MM.1S (cell line): ENCODE measurements around the gene MIA2.
"Not testable (repeated sequence)": the region's sequence is repeated elsewhere in the genome, so short reads cannot be mapped to it uniquely, and the experiment has no call there.

Experiments used
- DNase-seq: peaks from one replicate; pipeline ENCODE4 v3.0.0-alpha.2; 2015
- H2AFZ ChIP-seq: fragments of 300-600 bp; sonication (generic); 2 replicates; pipeline ENCODE4 v1.6.0; 2016; ENCODE audit warnings: antibody characterized with exemption, low read length
- H3F3A ChIP-seq: fragments of 300-600 bp; sonication (generic); 2 replicates; pipeline ENCODE4 v1.6.1; 2016; ENCODE audit warnings: mild to moderate bottlenecking, antibody characterized with exemption, low read length, moderate library complexity, mixed read lengths; ENCODE audit not compliant: insufficient read depth
- H3K27ac ChIP-seq: fragments of 300-600 bp; sonication (generic); 2 replicates; pipeline ENCODE4 v1.5.1; 2016; ENCODE audit warnings: mild to moderate bottlenecking, low read length
- H3K27me3 ChIP-seq: fragments of 300-600 bp; sonication (generic); replicated peaks from 2 replicates; pipeline ENCODE4 v1.6.0; 2016; ENCODE audit warnings: low read length; ENCODE audit not compliant: insufficient read depth
- H3K36me3 ChIP-seq: fragments of 300-600 bp; sonication (generic); replicated peaks from 2 replicates; pipeline ENCODE4 v1.6.1; 2016; ENCODE audit warnings: mild to moderate bottlenecking, low read length, mixed read lengths; ENCODE audit not compliant: insufficient read depth
- H3K4me1 ChIP-seq: fragments of 300-600 bp; sonication (generic); 2 replicates; pipeline ENCODE4 v1.6.1; 2016; ENCODE audit warnings: low read length, mixed read lengths
- H3K4me2 ChIP-seq: fragments of 300-600 bp; sonication (generic); 2 replicates; pipeline ENCODE4 v1.6.0; 2016; ENCODE audit warnings: low read depth, low read length
- H3K4me3 ChIP-seq: fragments of 300-600 bp; sonication (generic); 2 replicates; pipeline ENCODE4 v1.5.1; 2016; ENCODE audit warnings: low read length, mixed read lengths
- H3K79me2 ChIP-seq: fragments of 300-600 bp; sonication (generic); 2 replicates; pipeline ENCODE4 v1.6.1; 2016; ENCODE audit warnings: mixed run types, low read length, mixed read lengths
- H3K9ac ChIP-seq: fragments of 300-600 bp; sonication (generic); 2 replicates; pipeline ENCODE4 v1.6.1; 2016; ENCODE audit warnings: low read length, mixed read lengths
- H3K9me2 ChIP-seq: fragments of 300-600 bp; sonication (generic); replicated peaks from 2 replicates; pipeline ENCODE4 v1.6.1; 2016; ENCODE audit warnings: mild to moderate bottlenecking, low read length, mixed read lengths; ENCODE audit not compliant: insufficient read depth
- H3K9me3 ChIP-seq: fragments of 300-600 bp; sonication (generic); replicated peaks from 2 replicates; pipeline ENCODE4 v1.6.1; 2016; ENCODE audit warnings: mild to moderate bottlenecking, low read length, mixed read lengths; ENCODE audit not compliant: insufficient read depth
- H4K20me1 ChIP-seq: fragments of 300-600 bp; sonication (generic); 2 replicates; pipeline ENCODE4 v1.6.1; 2016; ENCODE audit warnings: mild to moderate bottlenecking, low read length, moderate library complexity, mixed read lengths; ENCODE audit not compliant: insufficient read depth
- CTCF ChIP-seq: fragments of 300-600 bp; sonication (generic); IDR thresholded peaks from 2 replicates; pipeline ENCODE4 v1.5.1; 2016; ENCODE audit warnings: antibody characterized with exemption, low read length, mixed read lengths
- EZH2 ChIP-seq: fragments of 300-600 bp; sonication (generic); optimal IDR thresholded peaks from 2 replicates; pipeline ENCODE3; 2017; ENCODE audit warnings: low read depth, mild to moderate bottlenecking, antibody characterized with exemption, low read length, mixed read lengths
- EZH2phosphoT487 ChIP-seq: fragments of 300-600 bp; sonication (generic); IDR thresholded peaks from 2 replicates; pipeline ENCODE4 v1.6.1; 2018; ENCODE audit warnings: antibody characterized with exemption, low read length

MIA2 gene

GRCh38 chr14:39246618-39247017 lies 12.9 kb downstream of the MIA2 start:
- Histone ChIP-seq H3K27me3 (no peaks in the 10 kb centered on the region), H3K9ac (no peak overlapping the region), H2AFZ (no peak overlapping the region), H3K27ac (no peak overlapping the region), H3K9me2 (no peaks in the 10 kb centered on the region), H4K20me1 (no peaks in the 10 kb centered on the region), H3K36me3 (no peaks in the 10 kb centered on the region), H3K79me2 (no peaks in the 10 kb centered on the region), H3K4me2 (no peak overlapping the region), H3F3A (no peaks in the 10 kb centered on the region), H3K9me3 (no peaks in the 10 kb centered on the region), H3K4me1 (no peaks in the 10 kb centered on the region), H3K4me3 (no peak overlapping the region)
- TF ChIP-seq EZH2 (no peak), EZH2phosphoT487 (no peak), CTCF (no peak)
- no peak for DNase-seq

GRCh38 chr14:39247256-39247655 lies 13.5 kb downstream of the MIA2 start:
- Histone ChIP-seq H3K27me3 (no peaks in the 10 kb centered on the region), H3K4me2 (no peak overlapping the region), H3K36me3 (no peaks in the 10 kb centered on the region), H4K20me1 (no peaks in the 10 kb centered on the region), H3F3A (no peaks in the 10 kb centered on the region), H3K9me2 (no peaks in the 10 kb centered on the region), H3K27ac (no peak overlapping the region), H3K79me2 (no peaks in the 10 kb centered on the region), H2AFZ (no peak overlapping the region), H3K9ac (no peak overlapping the region), H3K4me1 (no peaks in the 10 kb centered on the region), H3K4me3 (no peak overlapping the region), H3K9me3 (no peaks in the 10 kb centered on the region)
- TF ChIP-seq EZH2 (no peak), EZH2phosphoT487 (no peak), CTCF (no peak)
- no peak for DNase-seq

GRCh38 chr14:39251547-39251946 lies 17.8 kb downstream of the MIA2 start:
- Histone ChIP-seq H3F3A (no peaks in the 10 kb centered on the region), H3K9ac (no peak overlapping the region), H3K27me3 (no peaks in the 10 kb centered on the region), H3K4me1 (no peaks in the 10 kb centered on the region), H3K9me2 (no peaks in the 10 kb centered on the region), H3K79me2 (no peaks in the 10 kb centered on the region), H4K20me1 (no peaks in the 10 kb centered on the region), H2AFZ (no peak overlapping the region), H3K36me3 (no peaks in the 10 kb centered on the region), H3K4me3 (no peak overlapping the region), H3K27ac (no peak overlapping the region), H3K4me2 (no peak overlapping the region), H3K9me3 (no peaks in the 10 kb centered on the region)
- no peak for DNase-seq
- TF ChIP-seq EZH2phosphoT487 (no peak), CTCF (no peak), EZH2 (no peak)

- H3K36me3 ChIP-seq, H3K9me2 ChIP-seq, H3F3A ChIP-seq, H3K4me1 ChIP-seq, H3K27ac ChIP-seq, DNase-seq, H3K27me3 ChIP-seq, H3K4me2 ChIP-seq, H3K4me3 ChIP-seq, H3K9ac ChIP-seq, H4K20me1 ChIP-seq, H3K79me2 ChIP-seq, H2AFZ ChIP-seq, H3K9me3 ChIP-seq: not testable (repeated sequence)
These were observed 23.7 kb downstream of the MIA2 start for GRCh38 chr14:39257388-39257787.
